ENCODE measurements around the gene GET4.
"Not testable (repeated sequence)": the region's sequence is repeated elsewhere in the genome, so short reads cannot be mapped to it uniquely, and the experiment has no call there.

Gene GET4

DNA sequence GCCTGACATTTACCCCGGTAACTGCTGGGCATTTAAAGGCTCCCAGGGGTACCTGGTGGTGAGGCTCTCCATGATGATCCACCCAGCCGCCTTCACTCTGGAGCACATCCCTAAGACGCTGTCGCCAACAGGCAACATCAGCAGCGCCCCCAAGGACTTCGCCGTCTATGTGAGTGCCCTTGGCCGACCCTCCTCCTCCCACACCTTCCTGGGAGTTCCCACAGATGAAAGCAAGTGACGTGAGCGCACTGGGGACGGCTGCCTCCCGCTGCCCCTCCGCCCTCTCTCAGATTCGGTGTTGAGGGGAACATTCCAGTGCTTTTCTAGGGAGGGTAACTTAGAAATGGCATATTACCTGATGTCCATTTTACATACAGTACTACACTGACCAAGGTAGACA lies 7.0 kb upstream of the GET4 start:
- Histone ChIP-seq H3K4me1 (ENCODE audit: low read length) (peaks cover 8% of the 10 kb centered on the region; the same call in 1 of the 2 replicates), H3K9me3 (ENCODE audit: insufficient read depth, low read length) (no peaks in the 10 kb centered on the region), H3K4me2 (ENCODE audit: low read length) (no peak overlapping the region), H4K20me1 (ENCODE audit: insufficient read depth, low read length) (no peaks in the 10 kb centered on the region), H2AFZ (ENCODE audit: low read depth, low read length) (no peak overlapping the region), H3K9ac (ENCODE audit: low read length) (no peak overlapping the region), H3K36me3 (replicated peaks; ENCODE audit: low read depth, low read length) (peaks cover 22% of the 10 kb centered on the region), H3K27me3 (ENCODE audit: low read depth, low read length) (no peaks in the 10 kb centered on the region), H3K79me2 (ENCODE audit: low read length) (no peaks in the 10 kb centered on the region), H3K4me3 (ENCODE audit: low read length) (no peak overlapping the region), H3K27ac (ENCODE audit: low read length) (no peak overlapping the region)
- no peak for TF ChIP-seq EZH2phosphoT487 (IDR thresholded peaks at IDR 0.05; ENCODE audit: low read depth)
- TF ChIP-seq, protein P1, sequence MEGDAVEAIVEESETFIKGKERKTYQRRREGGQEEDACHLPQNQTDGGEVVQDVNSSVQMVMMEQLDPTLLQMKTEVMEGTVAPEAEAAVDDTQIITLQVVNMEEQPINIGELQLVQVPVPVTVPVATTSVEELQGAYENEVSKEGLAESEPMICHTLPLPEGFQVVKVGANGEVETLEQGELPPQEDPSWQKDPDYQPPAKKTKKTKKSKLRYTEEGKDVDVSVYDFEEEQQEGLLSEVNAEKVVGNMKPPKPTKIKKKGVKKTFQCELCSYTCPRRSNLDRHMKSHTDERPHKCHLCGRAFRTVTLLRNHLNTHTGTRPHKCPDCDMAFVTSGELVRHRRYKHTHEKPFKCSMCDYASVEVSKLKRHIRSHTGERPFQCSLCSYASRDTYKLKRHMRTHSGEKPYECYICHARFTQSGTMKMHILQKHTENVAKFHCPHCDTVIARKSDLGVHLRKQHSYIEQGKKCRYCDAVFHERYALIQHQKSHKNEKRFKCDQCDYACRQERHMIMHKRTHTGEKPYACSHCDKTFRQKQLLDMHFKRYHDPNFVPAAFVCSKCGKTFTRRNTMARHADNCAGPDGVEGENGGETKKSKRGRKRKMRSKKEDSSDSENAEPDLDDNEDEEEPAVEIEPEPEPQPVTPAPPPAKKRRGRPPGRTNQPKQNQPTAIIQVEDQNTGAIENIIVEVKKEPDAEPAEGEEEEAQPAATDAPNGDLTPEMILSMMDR (IDR thresholded peaks at IDR 0.05; ENCODE audit: low read depth, low read length), result no peak

DNA sequence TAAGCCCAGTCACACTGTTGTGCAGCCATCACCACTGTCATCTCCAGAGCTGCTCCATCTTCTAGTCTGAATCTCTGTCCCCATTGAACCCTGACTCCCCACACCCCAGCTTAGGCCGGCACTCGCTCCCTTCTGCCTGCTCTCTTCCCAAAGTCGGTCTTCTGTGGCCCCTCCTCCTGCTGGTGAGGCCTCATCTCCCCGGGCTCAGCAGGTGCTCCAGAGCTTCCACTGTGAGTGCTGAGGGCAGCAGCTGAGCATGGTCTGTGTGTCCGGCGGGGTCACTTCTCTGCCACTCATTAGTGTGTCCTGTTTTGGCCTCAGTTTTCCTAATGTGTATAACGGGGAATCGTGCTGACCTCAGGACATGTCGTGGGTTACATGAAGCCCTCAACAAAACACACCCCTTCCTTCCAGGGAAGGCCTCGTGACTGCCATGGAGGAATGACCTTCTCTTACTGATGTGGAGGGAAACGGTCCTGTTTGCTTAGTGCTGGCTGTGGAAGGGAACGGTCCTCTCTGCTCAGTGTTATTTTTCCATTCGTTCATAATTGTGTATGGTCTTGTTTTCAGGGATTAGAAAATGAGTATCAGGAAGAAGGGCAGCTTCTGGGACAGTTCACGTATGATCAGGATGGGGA lies 4.3 kb upstream of the GET4 start:
- H4K20me1 ChIP-seq (ENCODE audit: insufficient read depth, low read length), result no peaks in the 10 kb centered on the region
- TF ChIP-seq, protein P1 (IDR thresholded peaks at IDR 0.05; ENCODE audit: low read depth, low read length), result no peak
- no peak for TF ChIP-seq EZH2phosphoT487 (IDR thresholded peaks at IDR 0.05; ENCODE audit: low read depth)
- H3K4me3 ChIP-seq (ENCODE audit: low read length), result no peak overlapping the region
- H2AFZ ChIP-seq (ENCODE audit: low read depth, low read length), result no peak overlapping the region
- no peak overlapping the region for H3K4me2 ChIP-seq (ENCODE audit: low read length)
- H3K36me3 ChIP-seq (replicated peaks; ENCODE audit: low read depth, low read length), result peaks cover 15% of the 10 kb centered on the region
- H3K4me1 ChIP-seq (ENCODE audit: low read length), result peaks cover 14% of the 10 kb centered on the region; the same call in 1 of the 2 replicates
- H3K9me3 ChIP-seq (ENCODE audit: insufficient read depth, low read length), result no peaks in the 10 kb centered on the region
- H3K27ac ChIP-seq (ENCODE audit: low read length), result no peak overlapping the region
- H3K27me3 ChIP-seq (ENCODE audit: low read depth, low read length), result no peaks in the 10 kb centered on the region
- H3K9ac ChIP-seq (ENCODE audit: low read length), result no peak overlapping the region
- H3K79me2 ChIP-seq (ENCODE audit: low read length), result peaks cover 2% of the 10 kb centered on the region

DNA sequence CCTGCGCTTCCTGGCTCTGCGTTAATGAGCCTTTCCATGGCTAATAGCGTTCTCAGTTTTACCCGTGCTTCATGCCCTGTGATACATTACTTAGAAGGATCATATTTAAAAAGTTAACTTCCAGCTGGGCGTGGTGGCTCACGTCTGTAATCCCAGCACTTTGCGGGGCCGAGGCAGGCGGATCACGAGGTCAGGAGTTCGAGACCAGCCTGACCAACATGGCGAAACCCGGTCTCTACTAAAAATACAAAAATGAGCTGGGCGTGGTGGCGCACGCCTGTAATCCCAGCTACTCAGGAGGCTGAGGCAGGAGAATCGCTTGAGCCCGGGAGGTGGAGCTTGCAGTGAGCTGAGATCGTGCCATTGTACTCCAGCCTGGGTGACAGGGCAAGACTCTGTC lies 3.7 kb upstream of the GET4 start:
- H3K9me3 ChIP-seq (ENCODE audit: insufficient read depth, low read length); H3K79me2 ChIP-seq (ENCODE audit: low read length); H3K4me2 ChIP-seq (ENCODE audit: low read length); H3K4me3 ChIP-seq (ENCODE audit: low read length); H3K27me3 ChIP-seq (ENCODE audit: low read depth, low read length); H3K27ac ChIP-seq (ENCODE audit: low read length); H2AFZ ChIP-seq (ENCODE audit: low read depth, low read length); H4K20me1 ChIP-seq (ENCODE audit: insufficient read depth, low read length); H3K9ac ChIP-seq (ENCODE audit: low read length): not testable (repeated sequence)
- H3K4me1 ChIP-seq (ENCODE audit: low read length), result peaks cover 14% of the 10 kb centered on the region; the same call in 1 of the 2 replicates
- H3K36me3 ChIP-seq (replicated peaks; ENCODE audit: low read depth, low read length), result peaks cover 13% of the 10 kb centered on the region

DNA sequence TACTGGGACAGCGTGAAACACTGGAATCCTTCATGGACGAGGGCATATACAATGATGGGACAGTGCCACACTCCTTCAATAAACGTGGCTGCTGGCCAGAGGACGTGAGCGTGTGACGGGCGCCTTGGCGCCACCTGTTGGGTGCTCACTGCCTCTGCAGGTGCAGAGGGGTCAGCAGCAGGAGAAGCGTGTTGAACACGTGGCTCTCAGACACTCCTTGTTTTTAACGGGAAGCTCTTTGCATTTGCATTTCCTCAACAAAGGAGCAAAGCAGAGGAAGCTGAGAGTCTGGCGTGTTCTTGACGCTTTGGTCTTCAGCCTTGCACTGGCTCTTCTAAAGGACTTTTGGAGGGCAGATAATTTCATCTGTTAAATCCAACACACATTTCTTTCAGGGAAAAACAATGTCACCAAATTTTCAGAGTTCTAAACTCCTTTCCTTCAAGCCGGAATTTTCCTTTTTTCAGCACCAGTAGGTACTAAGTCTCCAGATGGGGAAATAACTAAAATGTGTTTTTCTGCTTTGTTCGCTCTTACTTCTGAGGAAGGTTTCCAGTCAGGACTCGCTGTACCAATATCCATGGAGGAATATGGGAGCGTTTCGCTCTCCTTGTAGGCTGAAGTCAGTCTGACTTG lies 2.9 kb upstream of the GET4 start:
- TF ChIP-seq EZH2phosphoT487 (IDR thresholded peaks at IDR 0.05; ENCODE audit: low read depth), result no peak
- TF ChIP-seq, protein P1 (IDR thresholded peaks at IDR 0.05; ENCODE audit: low read depth, low read length), result peak; percentile 76
- no peaks in the 10 kb centered on the region for H3K9me3 ChIP-seq (ENCODE audit: insufficient read depth, low read length)
- H3K27ac ChIP-seq (ENCODE audit: low read length), result no peak overlapping the region
- H3K4me2 ChIP-seq (ENCODE audit: low read length), result peak overlapping the region; percentile 18; the same call in 1 of the 2 replicates
- peaks cover 17% of the 10 kb centered on the region for H3K4me1 ChIP-seq (ENCODE audit: low read length)
- no peak overlapping the region for H2AFZ ChIP-seq (ENCODE audit: low read depth, low read length)
- no peak overlapping the region for H3K4me3 ChIP-seq (ENCODE audit: low read length)
- H3K79me2 ChIP-seq (ENCODE audit: low read length), result peaks cover 16% of the 10 kb centered on the region
- H4K20me1 ChIP-seq (ENCODE audit: insufficient read depth, low read length), result peaks cover 5% of the 10 kb centered on the region
- H3K9ac ChIP-seq (ENCODE audit: low read length), result no peak overlapping the region
- H3K36me3 ChIP-seq (replicated peaks; ENCODE audit: low read depth, low read length), result peaks cover 13% of the 10 kb centered on the region
- H3K27me3 ChIP-seq (ENCODE audit: low read depth, low read length), result no peaks in the 10 kb centered on the region
